T-helper 1 cell (primary cell): ENCODE data around the gene ZDHHC8.

ENCODE experiments used
- DNase-seq, 5 donors: peaks; one replicate each; pipeline ENCODE4 v3.0.0-alpha.2; 2012 to 2020

The ZDHHC8 gene

DNA sequence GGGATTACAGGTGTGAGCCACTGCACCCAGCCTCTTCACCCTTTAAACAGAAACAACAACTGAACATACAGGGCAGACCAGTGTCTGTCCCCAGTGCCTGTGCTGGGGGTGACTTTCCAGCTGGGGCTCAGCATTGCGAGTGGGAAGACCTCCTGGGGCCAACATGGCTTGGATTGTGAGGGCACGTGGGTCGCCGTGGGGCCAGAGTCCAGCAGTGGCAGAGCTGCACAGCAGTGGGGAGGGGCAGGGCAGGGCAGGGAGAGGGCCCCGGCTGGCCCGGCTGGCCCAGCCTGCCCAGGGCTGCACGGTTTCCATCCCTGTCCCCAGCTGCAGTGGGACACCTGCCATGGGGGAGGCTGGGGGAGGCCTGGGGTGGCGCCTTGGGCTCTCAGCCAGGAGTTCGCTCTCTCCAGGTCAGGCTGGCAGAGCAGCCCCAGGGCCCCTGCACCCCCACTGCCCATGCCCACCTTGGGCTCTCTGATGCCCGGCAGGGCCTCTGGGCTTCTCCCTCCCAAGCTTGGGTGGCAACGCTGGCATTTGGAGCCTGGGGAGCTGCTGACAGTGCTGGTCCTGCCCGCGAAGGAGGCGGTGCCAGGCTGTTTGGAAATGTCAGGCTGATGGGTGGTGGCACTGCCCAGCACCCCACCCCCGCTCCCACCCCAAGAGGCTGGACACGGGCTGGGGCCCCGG, 49.7 kb downstream of the ZDHHC8 start:
- DNase-seq, result no peak

DNA sequence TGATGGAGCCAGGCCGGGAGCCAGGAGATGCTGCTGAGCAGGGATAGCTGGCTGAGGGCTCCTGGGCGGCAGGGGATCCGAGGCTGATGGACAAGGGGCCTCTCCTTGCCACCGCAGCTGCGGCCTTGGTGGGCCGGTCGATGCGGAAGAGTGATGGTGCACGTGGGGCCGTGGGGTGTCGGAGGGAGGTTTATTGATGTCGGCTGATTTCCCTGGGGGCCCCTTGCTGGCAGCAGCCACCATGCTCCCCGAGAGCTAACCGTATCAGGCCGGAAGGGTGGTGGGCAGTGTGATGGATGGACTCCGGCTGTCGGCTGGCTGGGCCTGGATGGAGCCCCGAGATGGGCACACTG, 50.3 kb downstream of the ZDHHC8 start:
- no peak for DNase-seq

DNA sequence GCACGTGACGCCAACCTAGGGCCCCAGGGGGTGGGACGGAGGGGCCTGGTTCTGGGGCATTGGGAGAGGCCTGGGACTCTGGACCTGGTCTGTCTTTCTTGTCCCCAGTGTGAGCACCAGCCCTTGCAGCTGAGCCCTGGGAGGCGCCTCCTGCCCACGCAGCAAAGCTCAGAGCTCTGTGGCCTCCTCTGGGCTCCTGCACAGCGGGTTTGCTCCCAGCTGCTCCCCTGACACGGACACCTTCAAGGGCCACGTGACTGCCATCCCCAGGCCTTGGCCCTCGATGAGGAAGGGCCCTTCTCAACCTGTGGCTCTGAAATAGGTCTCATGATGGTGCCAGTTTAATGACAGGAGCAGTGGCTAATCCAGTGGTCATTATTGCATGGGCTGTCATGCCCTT, 50.8 kb downstream of the ZDHHC8 start:
- no peak for DNase-seq

DNA sequence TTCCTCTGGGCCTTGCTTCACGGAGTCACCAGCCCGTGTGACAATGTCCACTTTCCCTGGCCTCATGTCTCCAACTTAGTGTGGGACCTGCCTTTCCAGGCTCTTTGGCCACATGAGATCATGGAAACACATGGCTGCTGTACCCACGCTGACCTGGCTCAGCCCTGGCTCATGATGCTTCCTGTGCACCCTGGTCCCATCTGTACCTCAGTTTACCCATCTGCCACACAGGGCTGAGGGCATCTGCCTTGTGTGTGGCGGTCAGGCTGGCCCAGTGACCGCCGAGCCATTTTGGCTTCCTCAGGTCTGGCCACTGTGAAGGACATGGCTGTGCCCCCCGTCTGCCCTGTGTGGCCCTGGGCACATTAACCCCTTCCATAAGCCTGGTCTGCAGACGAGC, 51.5 kb downstream of the ZDHHC8 start:
- no peak for DNase-seq

DNA sequence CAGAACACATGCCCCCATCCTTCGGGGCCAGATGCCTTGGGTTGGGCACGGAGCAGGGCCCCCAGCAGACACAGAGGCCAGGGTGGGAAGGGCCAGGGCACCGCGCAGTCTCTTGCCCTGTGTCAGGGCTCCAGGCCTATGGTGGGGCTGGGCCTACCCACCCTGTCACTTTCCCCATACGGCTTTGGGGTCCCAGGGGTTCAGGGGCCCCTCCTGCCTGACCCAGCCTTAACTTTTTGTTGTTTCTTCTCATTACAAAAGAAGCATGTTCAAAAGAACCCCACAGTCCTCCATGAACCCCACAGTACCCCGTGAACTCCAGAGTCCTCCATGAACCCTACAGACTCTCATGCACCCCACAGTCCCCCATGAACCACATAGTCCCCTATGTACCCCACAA, 52.2 kb downstream of the ZDHHC8 start:
- no peak for DNase-seq

DNA sequence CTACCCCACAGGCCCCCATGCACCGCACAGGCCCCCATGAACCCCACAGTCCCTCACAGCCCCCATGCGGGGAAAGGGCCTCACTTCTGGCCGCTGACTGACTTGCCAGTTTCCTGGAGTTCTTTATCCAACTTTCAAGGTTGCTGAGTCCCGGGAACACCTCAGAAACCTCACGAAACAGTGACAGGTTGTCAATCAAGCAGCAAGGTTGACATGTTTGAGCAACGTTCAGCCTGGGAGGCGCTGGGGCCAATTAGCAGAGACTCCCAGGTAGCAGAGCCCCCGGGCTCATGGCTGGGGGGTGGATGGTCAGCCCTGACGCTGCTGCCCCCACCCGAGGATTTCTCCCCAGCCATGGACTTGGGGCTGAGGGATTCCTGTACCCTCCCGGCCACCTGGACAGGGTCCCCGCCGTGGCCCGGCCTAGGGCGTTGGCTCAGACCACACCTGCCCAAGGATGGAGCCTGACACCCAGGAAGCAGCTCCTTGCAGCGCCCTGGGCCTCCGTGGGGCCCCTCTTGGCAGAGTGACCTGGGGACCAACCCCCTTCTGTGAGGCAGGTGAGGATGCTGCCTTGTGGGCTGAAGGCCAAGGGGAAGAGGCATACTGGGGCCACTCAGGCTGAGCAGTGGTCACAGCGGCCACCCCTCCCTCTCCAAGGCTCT, 53.0 kb downstream of the ZDHHC8 start:
- DNase-seq, result no peak

DNA sequence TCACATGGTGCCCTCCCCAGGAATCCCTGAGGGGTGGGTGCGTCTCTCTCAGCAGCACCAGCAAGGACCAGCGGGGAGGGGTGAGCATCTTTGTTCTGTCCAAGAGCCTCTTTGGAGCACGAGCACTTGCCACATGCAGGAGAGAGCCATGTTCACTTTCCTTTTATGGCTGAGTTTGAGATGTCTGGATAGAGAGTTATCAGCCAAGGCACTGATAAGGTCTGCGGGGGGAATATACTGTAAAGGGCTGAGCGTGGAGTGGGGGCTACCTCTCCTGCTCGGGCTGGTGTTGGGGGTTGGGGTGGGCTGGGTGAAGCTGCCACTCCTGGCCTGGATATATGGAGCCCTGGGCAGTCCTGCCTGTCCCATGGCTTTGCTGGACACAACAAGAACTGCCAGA, 54.1 kb downstream of the ZDHHC8 start:
- no peak for DNase-seq

DNA sequence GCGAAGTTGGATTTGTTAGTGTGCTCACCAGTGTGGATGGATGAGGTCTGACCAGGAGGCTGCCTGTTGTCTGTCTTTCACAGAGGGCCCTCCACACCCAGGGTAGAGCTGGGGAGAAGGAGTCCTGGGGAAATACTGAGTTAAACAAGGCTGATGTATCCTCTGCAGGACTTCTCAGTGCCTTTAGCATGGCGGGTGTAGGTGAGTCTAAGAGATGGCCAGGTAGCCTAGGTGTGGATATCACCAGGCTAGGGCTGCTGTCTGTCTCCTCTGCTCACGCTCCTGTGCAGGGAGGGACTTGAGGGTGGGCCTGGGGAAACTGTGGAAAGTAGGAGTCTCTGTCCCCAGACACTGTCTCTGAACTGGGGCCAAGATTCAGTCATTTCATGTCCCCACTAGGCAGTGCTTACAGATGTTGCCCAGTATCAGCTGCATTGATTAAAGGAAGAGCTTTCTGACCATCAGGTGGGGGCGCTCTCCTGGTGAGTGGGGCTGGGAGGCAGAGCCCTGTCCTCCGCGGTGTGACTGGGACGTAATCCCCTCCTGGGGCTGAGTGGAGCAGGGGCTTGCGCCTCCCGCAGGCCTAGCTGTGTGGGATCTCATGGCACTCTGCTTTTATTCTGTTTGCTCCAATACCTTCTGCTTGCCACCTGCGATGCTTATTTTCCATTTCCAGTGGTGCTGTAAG, 54.7 kb downstream of the ZDHHC8 start:
- no peak for DNase-seq

DNA sequence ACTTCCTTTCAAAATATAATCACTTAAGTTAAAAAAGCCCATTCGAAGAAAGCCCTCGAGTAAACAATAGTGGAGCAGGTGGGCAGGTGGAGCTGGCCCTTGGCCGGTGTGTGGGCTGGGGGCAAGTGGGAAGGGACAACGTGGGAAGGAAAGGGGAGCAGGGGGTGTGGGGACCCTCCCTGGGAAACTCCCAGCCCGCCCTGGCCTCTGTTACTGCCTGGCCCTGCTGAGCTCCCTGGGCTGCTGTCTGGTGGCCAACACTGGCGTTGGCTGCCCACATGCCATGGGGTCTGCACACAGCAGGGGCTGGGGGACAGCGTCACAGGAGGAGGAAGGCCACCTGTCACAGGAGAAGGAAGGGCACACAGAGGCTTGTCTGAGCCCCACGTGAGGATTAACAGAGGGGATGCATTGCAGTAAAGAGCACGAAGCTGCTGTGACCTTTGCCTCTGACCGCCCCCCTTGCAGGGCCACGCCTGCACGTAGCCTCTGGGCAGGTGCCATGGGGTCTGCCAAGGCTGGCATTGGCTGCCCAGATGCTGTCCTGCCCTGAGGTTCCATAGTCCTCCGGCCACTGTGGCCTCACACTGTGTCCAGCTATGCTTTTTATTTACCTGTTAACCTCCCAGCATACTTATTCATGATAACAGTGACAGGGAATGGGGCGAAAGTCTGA, 55.4 kb downstream of the ZDHHC8 start:
- no peak for DNase-seq

DNA sequence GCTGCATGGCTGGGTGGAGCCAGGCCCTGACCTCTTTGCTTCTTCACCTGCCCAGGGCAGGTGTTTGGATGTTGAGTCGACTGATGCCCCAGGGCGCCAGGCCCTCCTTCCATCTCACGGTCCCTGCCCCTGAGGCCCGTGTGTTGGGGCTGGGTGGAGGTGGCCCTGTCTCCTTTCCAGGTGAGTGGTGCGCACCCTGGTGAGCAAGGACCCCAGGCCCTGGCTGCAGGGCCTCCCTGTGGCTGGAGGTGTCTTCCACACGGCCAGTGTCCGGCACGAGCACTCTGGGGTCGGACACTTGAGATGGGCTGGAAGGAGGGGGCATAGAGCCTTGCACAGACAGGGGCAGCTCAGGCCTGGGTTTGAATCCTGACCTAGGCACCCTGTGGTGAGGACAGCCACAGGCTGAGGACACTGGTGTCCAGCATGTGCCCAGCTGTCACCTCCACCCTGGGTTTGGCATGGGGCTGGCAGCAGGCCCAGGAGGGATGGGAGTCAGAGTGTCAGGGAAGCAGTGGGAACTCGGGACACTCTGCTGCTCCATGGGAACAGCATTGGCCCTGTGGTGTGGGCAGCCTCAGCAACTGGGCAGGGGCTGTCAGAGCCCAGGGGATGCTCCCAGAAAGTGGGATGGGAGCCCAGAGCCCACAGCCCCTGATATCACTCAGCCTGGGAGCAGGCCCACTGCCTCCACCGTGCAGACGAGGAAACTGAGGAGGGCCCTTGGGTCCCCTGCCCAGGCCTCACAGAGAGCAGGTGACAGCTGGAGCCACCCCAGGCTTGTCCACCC, 56.4 kb downstream of the ZDHHC8 start:
- no peak for DNase-seq

DNA sequence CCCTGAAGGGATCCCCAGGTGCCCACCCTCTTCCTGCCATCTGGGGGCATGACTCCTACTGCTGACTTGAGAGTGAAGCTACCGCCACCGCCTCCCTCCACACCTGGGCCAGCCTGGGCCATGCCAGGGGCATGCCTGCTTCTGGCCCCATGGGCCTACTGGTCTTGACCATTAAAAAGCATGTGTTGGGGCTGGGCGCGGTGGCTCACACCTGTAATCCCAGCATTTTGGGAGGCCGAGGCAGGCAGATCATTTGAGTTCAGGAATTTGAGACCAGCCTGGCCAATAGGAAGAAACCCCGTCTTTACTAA, 56.9 kb downstream of the ZDHHC8 start:
- no peak for DNase-seq

DNA sequence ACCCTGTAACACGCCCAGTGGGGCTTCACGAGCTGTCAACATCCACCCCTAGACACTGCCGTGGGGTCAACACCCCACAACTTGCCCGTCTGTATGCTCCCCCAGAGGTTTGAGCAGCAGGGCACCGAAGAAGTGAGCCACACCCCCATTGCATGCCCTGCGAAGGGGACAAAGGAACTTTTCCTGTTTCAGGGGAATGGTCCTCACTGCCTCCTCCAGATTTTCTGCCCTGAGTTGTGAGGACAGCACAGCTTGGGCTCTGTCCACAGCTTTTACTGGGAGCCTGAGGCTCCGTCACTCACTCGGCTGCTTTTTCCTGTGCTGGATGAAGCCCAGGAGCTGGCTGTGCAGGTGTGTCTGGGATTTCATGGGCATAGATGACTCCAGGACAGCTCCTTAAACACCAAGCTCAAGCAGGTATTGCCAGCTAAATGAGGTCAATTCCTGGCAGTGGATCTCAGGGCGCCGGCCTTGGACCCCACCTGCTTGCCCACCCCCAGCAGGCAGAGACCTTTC, 59.5 kb downstream of the ZDHHC8 start:
- DNase-seq, result no peak

DNA sequence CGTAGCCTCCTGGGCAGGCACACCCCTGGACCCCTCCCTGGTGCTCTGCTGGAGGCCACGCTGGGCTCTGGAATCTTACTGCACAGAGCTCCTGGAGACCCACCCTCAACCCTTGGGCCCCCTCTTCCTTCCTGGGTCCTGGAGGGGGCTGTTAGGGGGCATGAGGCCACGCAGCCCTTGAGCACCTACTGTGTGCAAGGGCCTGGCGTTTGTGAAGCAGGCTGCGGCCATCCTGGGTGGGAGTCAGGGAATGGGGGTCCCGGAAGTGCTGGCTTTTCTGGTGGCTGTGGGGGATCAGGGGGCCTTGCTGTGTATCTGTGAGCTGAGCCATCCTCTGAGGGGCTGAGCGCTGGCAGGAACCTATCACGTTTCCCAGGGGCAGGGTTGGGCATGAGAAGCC, 60.2 kb downstream of the ZDHHC8 start:
- no peak for DNase-seq

DNA sequence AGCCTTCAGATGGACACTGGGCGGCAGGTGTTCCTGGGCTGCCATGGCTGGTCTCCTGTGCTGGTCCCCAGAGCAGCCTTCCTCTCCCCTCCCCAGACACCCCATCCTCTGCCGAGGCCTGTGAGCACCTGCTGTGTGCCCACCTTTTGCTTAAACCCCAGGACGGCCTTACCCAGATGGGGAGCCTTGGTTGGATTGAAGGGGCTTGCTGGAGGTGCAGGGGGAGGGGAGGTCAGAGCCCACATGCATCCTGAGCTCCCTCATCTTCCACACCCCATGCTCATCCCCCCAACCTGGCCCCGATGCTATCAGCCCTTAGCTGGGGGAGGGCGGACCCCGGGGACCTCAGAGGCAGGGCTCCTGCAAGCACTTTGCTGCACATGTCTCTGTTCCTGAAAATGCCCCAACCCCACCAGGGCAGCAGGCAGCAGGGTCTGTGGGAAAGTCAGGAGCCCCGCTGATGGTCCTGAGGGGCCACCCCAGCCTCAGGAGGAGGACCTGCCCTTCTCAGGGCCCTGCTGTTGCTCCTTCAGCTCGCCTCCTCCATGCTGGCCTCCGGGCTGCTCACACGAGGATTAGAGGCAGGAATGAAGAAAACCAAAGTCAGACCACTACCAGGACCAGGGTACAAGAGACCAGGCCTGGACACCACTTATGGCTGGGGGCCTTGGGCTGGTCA, 60.8 kb downstream of the ZDHHC8 start:
- no peak for DNase-seq

DNA sequence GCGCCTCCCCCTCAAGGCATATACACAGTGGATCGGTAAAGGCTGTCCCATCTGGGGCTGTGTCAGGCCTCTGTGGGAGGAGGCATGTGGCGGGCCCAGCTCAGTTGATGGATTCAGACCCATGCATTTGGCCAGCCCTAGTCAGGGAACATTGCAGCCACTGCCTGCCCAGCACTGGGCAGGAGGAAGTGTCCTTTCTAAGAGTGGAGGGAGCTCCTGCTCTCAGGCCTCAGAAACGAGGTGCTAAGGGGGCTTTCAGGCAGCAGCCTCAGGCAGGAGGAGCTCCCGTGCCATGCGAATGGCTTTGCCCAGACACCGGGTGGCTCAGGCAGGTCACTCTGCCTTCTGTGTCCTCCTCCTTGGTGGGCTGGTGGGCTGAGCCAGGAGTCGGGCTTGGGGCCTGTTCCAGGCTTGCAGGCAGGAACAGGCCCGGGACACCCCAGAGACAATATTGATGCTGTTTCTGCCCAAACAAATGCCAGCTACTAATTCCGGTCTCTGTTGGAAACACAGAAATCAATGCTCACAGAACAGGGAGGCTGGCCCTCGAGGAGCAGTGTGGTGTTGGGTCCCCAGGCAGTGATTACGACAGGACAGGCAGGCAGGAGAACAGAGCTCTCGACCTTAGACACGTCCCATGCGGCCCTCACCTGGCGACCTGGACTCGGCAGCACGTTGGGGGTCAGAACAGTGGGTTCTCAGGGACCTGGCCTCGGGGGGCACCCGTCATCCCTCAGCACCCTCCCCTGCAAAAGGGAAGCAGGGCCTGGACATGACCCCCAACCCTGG, 61.6 kb downstream of the ZDHHC8 start:
- no peak for DNase-seq

DNA sequence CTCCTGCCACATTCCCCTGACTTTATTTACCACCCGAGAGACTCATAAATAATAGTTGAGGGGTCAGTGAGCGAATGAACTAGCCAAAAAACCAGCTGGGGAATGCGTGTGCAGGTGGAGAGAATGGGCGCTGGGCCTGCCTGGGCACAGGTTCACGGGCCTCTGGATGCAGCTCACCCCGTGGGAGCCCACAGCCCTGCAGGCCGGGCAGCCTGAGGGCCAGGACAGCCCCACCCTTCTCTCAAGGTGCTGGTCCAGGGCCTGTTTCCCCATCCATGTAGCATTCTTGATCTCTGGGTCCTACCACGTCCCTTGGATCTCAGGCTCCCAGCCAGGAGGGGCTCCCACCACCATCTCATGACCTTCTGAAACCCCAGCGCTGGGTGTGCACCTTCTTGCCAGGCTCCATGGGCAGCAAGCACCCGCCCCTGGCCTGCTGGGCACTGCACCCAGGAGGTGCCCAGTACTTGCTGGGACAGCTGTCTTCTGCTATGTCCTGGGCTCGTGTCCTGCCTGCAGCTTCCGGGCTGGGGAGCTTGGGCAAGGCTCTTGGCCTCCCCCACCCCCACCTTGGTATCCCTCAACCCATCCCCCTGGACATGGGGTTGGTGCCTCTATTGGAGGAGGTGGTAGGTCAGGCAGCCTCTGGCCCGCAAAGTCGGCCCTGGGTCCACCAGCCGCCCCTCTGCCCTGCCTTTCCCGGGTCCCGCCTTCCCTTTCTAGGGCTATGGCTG, 62.3 kb downstream of the ZDHHC8 start:
- DNase-seq, result no peak

DNA sequence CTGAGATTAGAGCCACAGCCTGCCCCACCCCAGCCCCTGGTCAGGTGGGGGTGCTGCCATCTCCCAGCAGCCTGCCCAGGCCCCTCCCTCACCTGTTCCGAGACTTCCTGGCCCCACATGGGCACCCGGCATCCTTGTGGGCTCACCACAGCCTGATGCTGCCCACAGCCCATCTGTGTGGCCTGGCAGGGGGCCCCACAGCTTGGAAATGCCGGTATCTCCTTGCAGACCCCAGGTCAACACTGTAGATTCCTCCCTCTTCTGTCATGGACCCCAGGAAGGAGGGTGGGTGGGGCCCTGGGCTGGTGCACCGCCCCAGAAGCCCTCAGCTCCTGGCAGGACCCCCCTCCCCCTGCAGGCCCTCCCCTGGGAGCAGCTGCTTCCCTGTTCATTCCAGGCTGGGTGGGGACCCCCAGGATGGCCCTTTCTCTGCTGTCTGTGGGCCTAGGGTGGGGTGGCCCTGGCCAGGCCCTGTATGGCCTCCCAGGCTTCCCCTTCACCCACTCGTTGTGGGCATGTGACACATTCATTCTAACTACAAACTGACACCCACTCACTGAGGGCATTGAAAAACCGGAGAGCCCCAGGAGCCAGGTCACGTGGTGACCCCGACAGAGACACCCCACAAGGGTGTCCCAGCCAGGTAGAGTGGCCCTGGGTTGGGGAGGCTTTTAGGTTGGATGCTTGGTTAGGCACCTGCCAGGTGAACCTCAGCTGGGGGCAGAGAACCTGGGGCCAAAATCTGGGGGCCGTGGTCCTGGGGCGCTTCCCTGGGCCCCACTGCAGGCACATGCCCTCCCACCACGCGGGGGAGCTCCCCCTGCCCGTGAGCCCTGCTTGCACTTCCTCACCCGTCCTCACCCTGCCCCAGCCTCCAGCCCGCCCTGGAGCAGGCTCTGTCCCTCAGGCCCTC, 63.3 kb downstream of the ZDHHC8 start:
- no peak for DNase-seq

DNA sequence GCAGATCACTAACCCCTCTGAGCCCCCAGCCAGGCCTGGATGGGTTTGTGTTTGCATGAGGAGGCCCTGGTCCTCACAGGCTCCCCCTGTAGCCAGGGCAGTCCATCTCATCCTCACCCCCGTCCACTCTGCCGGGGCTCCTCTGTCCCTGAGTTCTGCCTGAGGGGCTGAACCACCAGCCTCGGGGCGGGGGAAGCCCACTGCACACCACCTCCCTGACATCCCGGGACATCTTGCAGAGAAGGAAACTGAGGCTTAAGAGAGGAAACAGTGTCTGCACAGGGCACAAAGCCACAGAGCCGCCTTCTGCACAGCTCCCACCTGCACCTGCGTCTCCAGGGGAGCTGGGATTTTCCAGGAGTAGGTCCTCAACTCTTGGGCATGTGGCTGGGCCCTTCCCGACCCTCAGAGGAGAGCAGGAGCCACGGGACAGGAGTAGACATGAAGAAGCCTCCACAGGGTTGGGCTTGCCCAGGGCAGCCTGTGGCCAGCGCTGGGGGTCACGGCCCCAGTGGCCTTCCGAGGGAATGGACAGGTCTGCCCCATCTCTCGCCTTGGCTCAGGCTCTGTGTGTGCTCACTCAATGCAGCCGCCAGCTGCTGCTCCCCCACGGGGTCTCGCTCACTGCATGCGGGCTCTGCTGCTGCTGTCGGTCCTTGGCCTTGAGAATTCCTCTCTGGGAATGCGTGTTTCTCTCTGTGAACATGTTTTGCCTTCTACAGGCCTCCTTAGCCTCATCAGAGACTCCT, 64.7 kb downstream of the ZDHHC8 start:
- no peak for DNase-seq
